Measurements from ENCODE around the gene ECI2. TPM values are rescaled to one million over a fixed set of nuclear protein-coding genes. Genes with fewer than 3 reads are reported as not detected.
"Not testable (repeated sequence)": the region's sequence is repeated elsewhere in the genome, so short reads cannot be mapped to it uniquely, and the experiment has no call there.

Gene ECI2
- total RNA-seq, 2 experiments from 2014 or later, result 45.0 to 45.5 TPM

GRCh38 chr6:4133941-4134838 lies 1.2 kb downstream of the ECI2 start:
- H3K36me3 Mint-ChIP-seq, result peaks cover 43% of the 10 kb centered on the region
- H3K27me3 Mint-ChIP-seq, result no peaks in the 10 kb centered on the region
- no peak for ATAC-seq
- DNase-seq, result peak; percentile 60
- H3K4me3 Mint-ChIP-seq, result peak overlapping the region; percentile 86
- H3K27ac Mint-ChIP-seq, result peak overlapping the region; percentile 92
- CTCF ChIA-PET, result interaction anchor here (0.8 to 1.6 kb wide), 3 partner anchors 80 to 156 kb away, joined by 3 to 5 read pairs (median 4); a partner anchor contains a TSS
- peaks cover 5% of the 10 kb centered on the region for H3K9me3 Mint-ChIP-seq (ENCODE audit: low read depth)
- peaks cover 32% of the 10 kb centered on the region for H3K4me1 Mint-ChIP-seq

GRCh38 chr6:4130357-4130987 lies 4.9 kb downstream of the ECI2 start:
- peaks cover 5% of the 10 kb centered on the region for H3K9me3 Mint-ChIP-seq (ENCODE audit: low read depth)
- CTCF ChIA-PET, result no interaction called here
- H3K4me1 Mint-ChIP-seq, result peaks cover 24% of the 10 kb centered on the region
- no peak for DNase-seq
- ATAC-seq, result no peak
- H3K27ac Mint-ChIP-seq, result no peak overlapping the region
- H3K4me3 Mint-ChIP-seq, result no peak overlapping the region
- no peaks in the 10 kb centered on the region for H3K27me3 Mint-ChIP-seq
- H3K36me3 Mint-ChIP-seq, result peaks cover 68% of the 10 kb centered on the region

- Mint-ChIP-seq H3K27me3 (no peaks in the 10 kb centered on the region), H3K4me1 (peaks cover 24% of the 10 kb centered on the region), H3K36me3 (peaks cover 71% of the 10 kb centered on the region), H3K4me3 (no peak overlapping the region), H3K9me3 (ENCODE audit: low read depth) (peaks cover 5% of the 10 kb centered on the region), H3K27ac (no peak overlapping the region)
- CTCF ChIA-PET, result no interaction called here
- DNase-seq (no peak), ATAC-seq (no peak)
These were observed 5.9 kb downstream of the ECI2 start for GRCh38 chr6:4129446-4129845.

GRCh38 chr6:4128748-4129147 lies 6.6 kb downstream of the ECI2 start:
- DNase-seq (no peak), ATAC-seq (no peak)
- Mint-ChIP-seq H3K36me3 (peaks cover 70% of the 10 kb centered on the region), H3K27ac (no peak overlapping the region), H3K4me3 (no peak overlapping the region), H3K27me3 (no peaks in the 10 kb centered on the region), H3K4me1 (peaks cover 17% of the 10 kb centered on the region), H3K9me3 (ENCODE audit: low read depth) (peaks cover 5% of the 10 kb centered on the region)
- CTCF ChIA-PET, result interaction anchor here (1.1 kb wide), 1 partner anchor 27 kb away, joined by 4 read pairs; no protein-coding TSS in a partner anchor

- H3K27me3 Mint-ChIP-seq, result no peaks in the 10 kb centered on the region
- no peak overlapping the region for H3K27ac Mint-ChIP-seq
- DNase-seq (no peak), ATAC-seq (no peak)
- no peak overlapping the region for H3K4me3 Mint-ChIP-seq
- peaks cover 11% of the 10 kb centered on the region for H3K4me1 Mint-ChIP-seq
- H3K36me3 Mint-ChIP-seq, result peaks cover 64% of the 10 kb centered on the region
- CTCF ChIA-PET, result interaction anchor here (0.9 to 1.1 kb wide), 2 partner anchors 27 to 89 kb away, joined by 3 to 4 read pairs; no protein-coding TSS in a partner anchor
- H3K9me3 Mint-ChIP-seq (ENCODE audit: low read depth), result peaks cover 4% of the 10 kb centered on the region
These were observed 7.3 kb downstream of the ECI2 start for GRCh38 chr6:4128072-4128471.

GRCh38 chr6:4125933-4126864 lies 9.2 kb downstream of the ECI2 start:
- DNase-seq (no peak), ATAC-seq (no peak)
- no peak overlapping the region for H3K4me3 Mint-ChIP-seq
- H3K27me3 Mint-ChIP-seq, result no peaks in the 10 kb centered on the region
- H3K27ac Mint-ChIP-seq, result no peak overlapping the region
- peaks cover 59% of the 10 kb centered on the region for H3K36me3 Mint-ChIP-seq
- peaks cover 3% of the 10 kb centered on the region for H3K9me3 Mint-ChIP-seq (ENCODE audit: low read depth)
- CTCF ChIA-PET, result no interaction called here
- H3K4me1 Mint-ChIP-seq, result peaks cover 9% of the 10 kb centered on the region

- H3K4me3 Mint-ChIP-seq, result no peak overlapping the region
- ATAC-seq (no peak), DNase-seq (no peak)
- no peaks in the 10 kb centered on the region for H3K27me3 Mint-ChIP-seq
- CTCF ChIA-PET, result no interaction called here
- peaks cover 9% of the 10 kb centered on the region for H3K4me1 Mint-ChIP-seq
- H3K36me3 Mint-ChIP-seq, result peaks cover 56% of the 10 kb centered on the region
- no peak overlapping the region for H3K27ac Mint-ChIP-seq
- peaks cover 3% of the 10 kb centered on the region for H3K9me3 Mint-ChIP-seq (ENCODE audit: low read depth)
These were observed 9.9 kb downstream of the ECI2 start for GRCh38 chr6:4125500-4125899.

GRCh38 chr6:4124351-4124750 lies 11.0 kb downstream of the ECI2 start:
- ATAC-seq, result no peak
- peaks cover 3% of the 10 kb centered on the region for H3K9me3 Mint-ChIP-seq (ENCODE audit: low read depth)
- peaks cover 9% of the 10 kb centered on the region for H3K4me1 Mint-ChIP-seq
- no peak overlapping the region for H3K27ac Mint-ChIP-seq
- no peak overlapping the region for H3K4me3 Mint-ChIP-seq
- peaks cover 53% of the 10 kb centered on the region for H3K36me3 Mint-ChIP-seq
- CTCF ChIA-PET, result no interaction called here
- DNase-seq, result no peak
- no peaks in the 10 kb centered on the region for H3K27me3 Mint-ChIP-seq

GRCh38 chr6:4115741-4116140 lies 19.6 kb downstream of the ECI2 start:
- Mint-ChIP-seq H3K27me3 (peaks cover 18% of the 10 kb centered on the region), H3K4me1 (no peaks in the 10 kb centered on the region), H3K27ac (no peak overlapping the region), H3K4me3 (no peak overlapping the region), H3K9me3 (ENCODE audit: low read depth) (peaks cover 6% of the 10 kb centered on the region), H3K36me3 (peaks cover 43% of the 10 kb centered on the region)
- CTCF ChIA-PET, result interaction anchor here (1.2 to 1.6 kb wide), 2 partner anchors 40 to 50 kb away, joined by 3 to 4 read pairs; no protein-coding TSS in a partner anchor
- DNase-seq, result no peak
- no peak for ATAC-seq

GRCh38 chr6:4114123-4114522 lies 21.3 kb downstream of the ECI2 start:
- Mint-ChIP-seq H3K4me3 (no peak overlapping the region), H3K27ac (no peak overlapping the region), H3K27me3 (peaks cover 24% of the 10 kb centered on the region), H3K4me1 (no peaks in the 10 kb centered on the region), H3K9me3 (ENCODE audit: low read depth) (peaks cover 6% of the 10 kb centered on the region), H3K36me3 (peaks cover 35% of the 10 kb centered on the region)
- CTCF ChIA-PET, result no interaction called here
- ATAC-seq (no peak), DNase-seq (no peak)

GRCh38 chr6:4113649-4114048 lies 21.7 kb downstream of the ECI2 start:
- CTCF ChIA-PET, result no interaction called here
- DNase-seq (no peak), ATAC-seq (no peak)
- Mint-ChIP-seq H3K4me3 (no peak overlapping the region), H3K27me3 (peaks cover 27% of the 10 kb centered on the region), H3K27ac (no peak overlapping the region), H3K4me1 (no peaks in the 10 kb centered on the region), H3K36me3 (peaks cover 35% of the 10 kb centered on the region), H3K9me3 (ENCODE audit: low read depth) (peaks cover 6% of the 10 kb centered on the region)

GRCh38 chr6:4112366-4112765 lies 23.0 kb downstream of the ECI2 start:
- no peaks in the 10 kb centered on the region for H3K4me1 Mint-ChIP-seq
- no peak overlapping the region for H3K4me3 Mint-ChIP-seq
- ATAC-seq (no peak), DNase-seq (no peak)
- peaks cover 29% of the 10 kb centered on the region for H3K36me3 Mint-ChIP-seq
- peaks cover 6% of the 10 kb centered on the region for H3K9me3 Mint-ChIP-seq (ENCODE audit: low read depth)
- CTCF ChIA-PET, result interaction anchor here (0.7 kb wide), 1 partner anchor 43 kb away, joined by 3 read pairs; no protein-coding TSS in a partner anchor
- H3K27ac Mint-ChIP-seq, result no peak overlapping the region
- peaks cover 34% of the 10 kb centered on the region for H3K27me3 Mint-ChIP-seq

GRCh38 chr6:4109363-4109815 lies 26.0 kb downstream of the ECI2 start:
- H3K9me3 Mint-ChIP-seq (ENCODE audit: low read depth); DNase-seq; H3K4me1 Mint-ChIP-seq; ATAC-seq; H3K27ac Mint-ChIP-seq; H3K4me3 Mint-ChIP-seq; H3K36me3 Mint-ChIP-seq; CTCF ChIA-PET: not testable (repeated sequence)
- H3K27me3 Mint-ChIP-seq, result peaks cover 39% of the 10 kb centered on the region
